ENCODE measurements around the gene EPB41L1.

Gene EPB41L1

DNA sequence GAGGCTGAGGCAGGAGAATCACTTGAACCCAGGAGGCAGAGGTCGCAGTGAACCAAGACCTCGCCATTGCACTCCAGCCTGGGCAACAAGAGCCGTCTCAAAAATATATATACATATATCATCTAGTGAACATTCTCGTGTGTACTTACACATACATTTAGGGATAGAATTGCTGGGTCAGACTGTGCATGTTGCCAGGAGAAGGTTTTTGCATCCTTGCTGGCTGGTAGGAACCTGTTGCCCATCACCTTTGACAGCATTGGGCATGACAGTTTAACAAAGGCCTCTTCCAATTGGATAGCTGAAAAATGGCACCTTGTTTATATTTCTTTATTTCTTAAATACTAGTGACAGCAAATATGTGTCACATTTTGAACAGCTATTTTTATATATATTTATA, 87.1 kb downstream of the EPB41L1 start:
- TF ChIP-seq, protein P1, sequence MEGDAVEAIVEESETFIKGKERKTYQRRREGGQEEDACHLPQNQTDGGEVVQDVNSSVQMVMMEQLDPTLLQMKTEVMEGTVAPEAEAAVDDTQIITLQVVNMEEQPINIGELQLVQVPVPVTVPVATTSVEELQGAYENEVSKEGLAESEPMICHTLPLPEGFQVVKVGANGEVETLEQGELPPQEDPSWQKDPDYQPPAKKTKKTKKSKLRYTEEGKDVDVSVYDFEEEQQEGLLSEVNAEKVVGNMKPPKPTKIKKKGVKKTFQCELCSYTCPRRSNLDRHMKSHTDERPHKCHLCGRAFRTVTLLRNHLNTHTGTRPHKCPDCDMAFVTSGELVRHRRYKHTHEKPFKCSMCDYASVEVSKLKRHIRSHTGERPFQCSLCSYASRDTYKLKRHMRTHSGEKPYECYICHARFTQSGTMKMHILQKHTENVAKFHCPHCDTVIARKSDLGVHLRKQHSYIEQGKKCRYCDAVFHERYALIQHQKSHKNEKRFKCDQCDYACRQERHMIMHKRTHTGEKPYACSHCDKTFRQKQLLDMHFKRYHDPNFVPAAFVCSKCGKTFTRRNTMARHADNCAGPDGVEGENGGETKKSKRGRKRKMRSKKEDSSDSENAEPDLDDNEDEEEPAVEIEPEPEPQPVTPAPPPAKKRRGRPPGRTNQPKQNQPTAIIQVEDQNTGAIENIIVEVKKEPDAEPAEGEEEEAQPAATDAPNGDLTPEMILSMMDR (IDR thresholded peaks at IDR 0.05): no peak
- H3K4me3 Mint-ChIP-seq: no peak overlapping the region
- no peaks in the 10 kb centered on the region for H3K27me3 Mint-ChIP-seq (ENCODE audit: low read depth, poor library complexity)
- DNase-seq: no peak
- no peaks in the 10 kb centered on the region for H3K9me3 Mint-ChIP-seq
- peaks cover 20% of the 10 kb centered on the region for H3K4me1 Mint-ChIP-seq
- H3K36me3 Mint-ChIP-seq (ENCODE audit: low read depth): peaks cover 33% of the 10 kb centered on the region
- no peak overlapping the region for H3K27ac Mint-ChIP-seq

DNA sequence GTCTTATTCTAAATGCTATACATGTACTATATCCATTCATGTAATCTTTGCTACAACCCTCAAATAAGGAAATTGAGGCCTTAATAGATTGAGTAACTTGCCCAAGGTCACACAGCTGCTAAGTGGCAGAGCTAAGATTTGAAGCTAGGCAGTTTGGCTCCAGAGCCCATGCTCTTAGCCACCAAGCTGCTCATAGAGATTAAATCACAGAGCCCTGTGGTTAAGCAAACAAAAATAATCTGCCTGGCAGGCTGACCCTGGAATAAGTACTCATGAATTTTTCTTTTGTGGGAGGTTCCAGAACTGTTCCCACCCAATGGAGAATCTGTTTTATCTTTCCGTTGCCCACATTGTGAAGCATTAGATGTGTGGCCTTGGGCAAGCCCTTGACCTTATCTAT, 89.2 kb downstream of the EPB41L1 start:
- no peak overlapping the region for H3K27ac Mint-ChIP-seq
- H3K9me3 Mint-ChIP-seq: no peaks in the 10 kb centered on the region
- H3K27me3 Mint-ChIP-seq (ENCODE audit: low read depth, poor library complexity): no peaks in the 10 kb centered on the region
- no peak overlapping the region for H3K4me3 Mint-ChIP-seq
- DNase-seq: no peak
- H3K36me3 Mint-ChIP-seq (ENCODE audit: low read depth): peaks cover 46% of the 10 kb centered on the region
- H3K4me1 Mint-ChIP-seq: peaks cover 5% of the 10 kb centered on the region
- TF ChIP-seq, protein P1 (IDR thresholded peaks at IDR 0.05): no peak

DNA sequence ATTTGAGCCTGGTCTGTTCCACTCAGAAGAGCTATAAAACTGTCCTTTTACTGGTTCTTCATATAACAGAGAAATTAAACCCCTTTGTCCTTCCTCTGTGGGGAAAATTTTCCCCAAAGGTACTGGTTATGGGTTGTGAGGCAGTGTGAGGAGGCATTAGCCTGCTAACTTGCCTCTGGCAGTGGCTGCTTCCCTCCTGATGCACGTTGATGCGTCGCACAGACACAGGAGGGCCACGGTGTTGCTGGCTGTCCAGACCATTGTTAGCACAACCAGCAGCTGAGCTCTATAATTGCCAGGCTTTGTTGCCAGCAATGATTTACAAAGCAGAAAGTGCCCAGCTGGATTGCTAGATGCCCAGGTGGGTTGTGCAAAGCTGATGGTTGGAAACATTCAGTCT, 91.9 kb downstream of the EPB41L1 start:
- H3K27me3 Mint-ChIP-seq (ENCODE audit: low read depth, poor library complexity): no peaks in the 10 kb centered on the region
- no peak overlapping the region for H3K4me3 Mint-ChIP-seq
- H3K36me3 Mint-ChIP-seq (ENCODE audit: low read depth): peaks cover 43% of the 10 kb centered on the region
- TF ChIP-seq, protein P1 (IDR thresholded peaks at IDR 0.05): no peak
- H3K4me1 Mint-ChIP-seq: no peaks in the 10 kb centered on the region
- no peaks in the 10 kb centered on the region for H3K9me3 Mint-ChIP-seq
- DNase-seq: no peak
- no peak overlapping the region for H3K27ac Mint-ChIP-seq

DNA sequence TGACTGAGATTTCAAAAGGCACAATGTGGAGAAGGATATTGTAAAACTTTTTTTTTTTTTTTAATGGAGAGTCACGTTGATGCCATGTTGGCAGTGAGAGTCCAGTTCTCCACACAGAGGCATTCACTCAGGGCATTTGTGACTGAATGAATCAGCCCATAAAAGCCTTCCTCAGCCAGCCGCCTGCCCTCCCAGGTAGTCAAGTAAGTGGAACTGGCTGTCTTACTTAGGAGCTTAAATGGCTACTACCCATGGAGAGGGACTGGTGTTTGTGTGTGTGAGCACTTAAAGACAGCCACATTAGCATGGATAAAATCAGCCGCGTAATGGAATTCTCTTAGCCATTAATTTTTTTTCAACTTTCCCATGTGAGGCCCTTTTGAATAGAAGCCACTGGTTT, 94.3 kb downstream of the EPB41L1 start:
- Mint-ChIP-seq H3K27me3 (ENCODE audit: low read depth, poor library complexity) (no peaks in the 10 kb centered on the region), H3K9me3 (no peaks in the 10 kb centered on the region), H3K36me3 (ENCODE audit: low read depth) (peaks cover 51% of the 10 kb centered on the region), H3K4me3 (no peak overlapping the region), H3K4me1 (no peaks in the 10 kb centered on the region), H3K27ac (no peak overlapping the region)
- TF ChIP-seq, protein P1 (IDR thresholded peaks at IDR 0.05): no peak
- DNase-seq: no peak

DNA sequence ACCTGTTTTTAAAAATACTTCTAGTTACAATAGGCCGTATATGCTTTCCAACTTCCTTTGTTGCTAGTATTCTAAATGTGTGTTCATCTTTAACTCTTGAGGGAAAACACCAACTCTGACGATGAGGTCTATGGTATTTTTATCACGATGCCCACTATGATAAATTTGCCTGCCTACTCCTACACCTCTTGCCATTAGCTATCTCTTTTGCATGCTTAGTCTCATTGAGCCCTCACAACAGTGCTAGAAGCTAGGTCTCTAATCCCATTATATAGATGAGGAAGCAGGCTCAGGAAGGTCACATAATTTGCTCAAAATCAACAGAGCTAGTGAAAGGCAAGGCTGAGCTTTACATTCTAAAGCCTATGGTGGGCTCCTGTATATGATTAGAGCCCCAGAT, 94.9 kb downstream of the EPB41L1 start:
- Mint-ChIP-seq H3K4me3 (no peak overlapping the region), H3K36me3 (ENCODE audit: low read depth) (peaks cover 51% of the 10 kb centered on the region), H3K9me3 (no peaks in the 10 kb centered on the region), H3K4me1 (no peaks in the 10 kb centered on the region), H3K27me3 (ENCODE audit: low read depth, poor library complexity) (no peaks in the 10 kb centered on the region), H3K27ac (no peak overlapping the region)
- DNase-seq: no peak
- TF ChIP-seq, protein P1 (IDR thresholded peaks at IDR 0.05): no peak

DNA sequence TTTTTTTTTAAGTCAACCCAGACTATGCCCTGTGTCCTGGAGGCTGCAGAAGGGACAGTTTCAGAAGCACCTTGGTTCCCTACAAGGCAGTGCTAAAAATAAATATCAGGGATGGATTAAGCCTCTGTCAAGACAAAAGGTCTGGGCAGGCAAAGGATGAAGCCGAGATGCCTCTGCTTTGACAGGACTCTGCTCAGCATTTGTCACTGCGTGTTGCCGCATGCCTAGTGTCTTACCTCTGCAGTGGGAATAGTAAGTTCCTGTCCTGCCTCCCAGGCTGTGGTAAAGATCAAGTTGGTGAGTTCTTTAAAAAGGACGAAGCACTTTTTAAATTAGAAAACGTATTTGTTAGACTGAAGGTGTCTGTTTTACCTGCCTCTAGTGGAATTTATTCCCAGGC, 96.9 kb downstream of the EPB41L1 start:
- no peak overlapping the region for H3K4me3 Mint-ChIP-seq
- H3K4me1 Mint-ChIP-seq: no peaks in the 10 kb centered on the region
- peaks cover 45% of the 10 kb centered on the region for H3K36me3 Mint-ChIP-seq (ENCODE audit: low read depth)
- TF ChIP-seq, protein P1 (IDR thresholded peaks at IDR 0.05): no peak
- H3K27ac Mint-ChIP-seq: no peak overlapping the region
- no peak for DNase-seq
- no peaks in the 10 kb centered on the region for H3K9me3 Mint-ChIP-seq
- H3K27me3 Mint-ChIP-seq (ENCODE audit: low read depth, poor library complexity): no peaks in the 10 kb centered on the region

All from nephron progenitor cell (in vitro differentiated cells).